Prostate gland (tissue), 2 donors: ENCODE data around the gene TIMP2. TPM values are rescaled to one million over a fixed set of nuclear protein-coding genes. Genes with fewer than 3 reads are reported as not detected.

Experiments
- DNase-seq: peaks from one replicate; pipeline ENCODE4 v3.0.0-alpha.2; 2019; ENCODE audit warnings: low spot score
- H3K27ac ChIP-seq, 2 donors: fragments of 200-600 bp; sonication (generic); 2 replicates each; pipeline ENCODE4 v1.5.1; 2017 to 2019
- H3K27me3 ChIP-seq: fragments of 200-600 bp; sonication (generic); replicated peaks from 2 replicates; pipeline ENCODE4 v1.5.1; 2019; ENCODE audit not compliant: insufficient read depth
- H3K36me3 ChIP-seq, 2 donors: fragments of 200-600 bp; sonication (generic); 1 replicate in 1 of 2; 2 replicates in 1 of 2; pipeline versions ENCODE4 v1.5.1 to v1.8.1; 2017 to 2019
- H3K4me1 ChIP-seq: fragments of 200-600 bp; sonication (generic); replicated peaks from 2 replicates; pipeline ENCODE4 v1.5.1; 2019
- H3K4me3 ChIP-seq, 2 donors: fragments of 200-600 bp; sonication (generic); 2 replicates each; pipeline ENCODE4 v1.5.1; 2017 to 2019
- H3K9me3 ChIP-seq: fragments of 200-600 bp; sonication (generic); 2 replicates; pipeline ENCODE4 v1.5.1; 2017
- POLR2A ChIP-seq: fragments of 450-650 bp; IDR thresholded peaks from one replicate; pipeline ENCODE4 v1.6.1; 2016; ENCODE audit warnings: antibody characterized with exemption, mild to moderate bottlenecking
- POLR2AphosphoS5 ChIP-seq: sonication (generic); formaldehyde crosslinking; IDR thresholded peaks from one replicate; pipeline ENCODE4 v1.6.1; 2017; ENCODE audit warnings: antibody characterized with exemption
- WGBS: methylation state at CpG from one replicate; pipeline ENCODE4 v1.1.5; 2018; 5-methylcytosine and 5-hydroxymethylcytosine counted together
- intact Hi-C: fragments of 100-400 bp; cut with DNase I; formaldehyde crosslinking; loops from one replicate; pipeline ENCODE4 v1.14.2; 2022
- total RNA-seq, 2 donors: library from RNA; depleted of rRNA; stranded (reverse); fragments of >200 nt; gene quantifications; one replicate each; pipeline ENCODE4 v1.1.0, GENCODE V29; 2016
- TF ChIP-seq, protein P1 (sequence below), 4 experiments: fragments of 200-600 bp in 2 of 4; fragments of 450-650 bp in 2 of 4; sonication (generic) in 2 of 4; IDR thresholded peaks; 1 replicate in 3 of 4; 2 replicates in 1 of 4; pipeline ENCODE4 v1.5.1; 2016 to 2019; ENCODE audit warnings: antibody characterized with exemption in 4 of 4, mild to moderate bottlenecking in 2 of 4, moderate library complexity in 2 of 4

The TIMP2 gene
- total RNA-seq, 2 donors from 2014 or later, result 54.5 to 500 TPM

DNA sequence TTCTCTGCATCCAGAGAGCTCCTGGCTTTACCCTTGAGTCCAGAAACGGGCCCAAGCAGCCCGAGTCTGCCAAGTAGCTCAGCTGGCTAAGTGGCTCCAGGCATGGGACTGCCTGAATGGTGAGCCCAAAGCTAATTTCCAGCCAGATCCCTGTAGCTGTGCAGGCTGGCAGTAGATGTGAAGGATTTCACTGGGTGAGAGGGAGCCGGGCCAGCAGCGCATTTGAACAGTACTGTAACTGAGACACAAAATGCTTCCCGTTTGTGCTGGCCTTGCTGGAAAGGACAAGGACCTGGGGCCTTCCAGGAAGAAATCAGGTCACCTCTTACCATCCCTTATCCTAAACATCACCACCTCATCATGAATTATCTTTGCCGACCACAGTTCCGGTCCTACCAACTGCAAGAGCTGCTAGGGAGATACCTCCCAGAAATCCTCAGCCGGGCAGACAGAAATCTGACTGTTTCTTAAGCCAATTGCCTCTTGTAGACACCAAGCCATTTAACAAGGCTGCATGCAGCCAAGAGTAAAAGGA lies 3.7 kb downstream of the TIMP2 start:
- Histone ChIP-seq H3K27me3 (no peaks in the 10 kb centered on the region), H3K9me3 (no peaks in the 10 kb centered on the region), H3K36me3 (no peaks in the 10 kb centered on the region), H3K4me3 (no peak overlapping the region), H3K27ac (peak overlapping the region; percentile 37 to 42), H3K4me1 (peaks cover 6% of the 10 kb centered on the region)
- 18% methylated on average over 8 of the region's 8 CpGs for WGBS
- intact Hi-C loops, result loop anchor here (5.0 kb wide), 1 partner anchor 39 kb away; no protein-coding TSS in a partner anchor
- TF ChIP-seq POLR2A, result no peak
- TF ChIP-seq, protein P1, sequence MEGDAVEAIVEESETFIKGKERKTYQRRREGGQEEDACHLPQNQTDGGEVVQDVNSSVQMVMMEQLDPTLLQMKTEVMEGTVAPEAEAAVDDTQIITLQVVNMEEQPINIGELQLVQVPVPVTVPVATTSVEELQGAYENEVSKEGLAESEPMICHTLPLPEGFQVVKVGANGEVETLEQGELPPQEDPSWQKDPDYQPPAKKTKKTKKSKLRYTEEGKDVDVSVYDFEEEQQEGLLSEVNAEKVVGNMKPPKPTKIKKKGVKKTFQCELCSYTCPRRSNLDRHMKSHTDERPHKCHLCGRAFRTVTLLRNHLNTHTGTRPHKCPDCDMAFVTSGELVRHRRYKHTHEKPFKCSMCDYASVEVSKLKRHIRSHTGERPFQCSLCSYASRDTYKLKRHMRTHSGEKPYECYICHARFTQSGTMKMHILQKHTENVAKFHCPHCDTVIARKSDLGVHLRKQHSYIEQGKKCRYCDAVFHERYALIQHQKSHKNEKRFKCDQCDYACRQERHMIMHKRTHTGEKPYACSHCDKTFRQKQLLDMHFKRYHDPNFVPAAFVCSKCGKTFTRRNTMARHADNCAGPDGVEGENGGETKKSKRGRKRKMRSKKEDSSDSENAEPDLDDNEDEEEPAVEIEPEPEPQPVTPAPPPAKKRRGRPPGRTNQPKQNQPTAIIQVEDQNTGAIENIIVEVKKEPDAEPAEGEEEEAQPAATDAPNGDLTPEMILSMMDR (IDR thresholded peaks at IDR 0.05), result no peak
- no peak for TF ChIP-seq POLR2AphosphoS5
- no peak for DNase-seq

DNA sequence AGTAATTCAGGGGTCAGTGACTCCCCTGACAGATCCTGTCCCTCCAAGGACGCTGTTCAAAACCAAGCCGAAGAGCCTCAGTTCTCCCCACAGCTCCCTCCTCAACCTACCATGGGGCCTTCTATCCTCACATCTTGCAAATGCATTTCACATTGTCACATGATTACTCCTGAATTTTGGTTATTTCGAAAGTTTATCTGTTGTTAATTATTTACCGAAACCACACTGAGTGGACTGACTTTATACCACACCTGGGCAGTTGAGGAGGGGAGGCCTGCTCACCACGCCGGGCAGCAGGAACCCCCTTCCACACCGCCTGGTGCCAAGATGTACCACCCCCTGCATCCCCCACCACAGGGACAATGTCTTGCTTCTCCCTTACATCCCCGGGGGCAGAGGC lies 4.7 kb downstream of the TIMP2 start:
- 69% methylated on average over 8 of the region's 8 CpGs for WGBS
- DNase-seq, result no peak
- H3K9me3 ChIP-seq, result no peaks in the 10 kb centered on the region
- intact Hi-C loops, result loop anchor here (5.0 kb wide), 1 partner anchor 38 kb away; no protein-coding TSS in a partner anchor
- peaks cover 6% of the 10 kb centered on the region for H3K4me1 ChIP-seq
- no peaks in the 10 kb centered on the region for H3K36me3 ChIP-seq
- H3K27me3 ChIP-seq, result no peaks in the 10 kb centered on the region
- H3K27ac ChIP-seq, result peak overlapping the region; percentile 4 to 37
- no peak overlapping the region for H3K4me3 ChIP-seq
- TF ChIP-seq, protein P1 (IDR thresholded peaks at IDR 0.05), result no peak
- no peak for TF ChIP-seq POLR2AphosphoS5

DNA sequence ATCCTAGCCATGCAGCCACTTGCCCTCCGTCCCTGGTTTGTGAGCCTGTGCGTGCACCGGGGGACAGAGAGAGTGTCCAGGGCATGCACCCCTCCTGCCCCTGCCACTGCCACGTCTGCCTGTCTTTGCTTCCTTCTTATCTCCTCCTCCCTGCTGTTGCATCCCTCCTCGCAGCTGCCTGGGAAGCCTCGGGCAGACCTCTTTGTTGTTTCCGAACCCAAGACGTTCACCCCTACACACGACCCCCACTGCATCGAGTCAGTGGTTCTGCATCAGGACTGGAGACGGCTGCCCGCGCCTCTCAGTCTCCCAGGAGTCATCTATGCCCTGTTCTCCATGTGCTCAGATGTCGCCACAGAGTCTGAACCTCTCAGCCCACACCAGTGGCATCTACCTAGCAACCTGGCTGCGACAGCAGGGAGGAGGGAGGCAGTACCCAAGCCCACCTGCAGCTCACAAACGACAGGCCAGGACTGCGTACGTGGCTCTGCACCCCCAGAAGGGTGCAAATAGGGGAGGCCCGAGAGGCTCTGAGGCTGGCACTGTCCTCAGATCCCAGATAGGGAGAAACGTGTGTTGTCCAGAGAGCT lies 5.2 kb downstream of the TIMP2 start:
- DNase-seq, result no peak
- Histone ChIP-seq H3K27me3 (no peaks in the 10 kb centered on the region), H3K27ac (no peak overlapping the region), H3K4me3 (no peak overlapping the region), H3K36me3 (no peaks in the 10 kb centered on the region), H3K4me1 (peaks cover 6% of the 10 kb centered on the region), H3K9me3 (no peaks in the 10 kb centered on the region)
- TF ChIP-seq POLR2AphosphoS5, result no peak
- no peak for TF ChIP-seq POLR2A
- TF ChIP-seq, protein P1 (IDR thresholded peaks at IDR 0.05), result no peak
- intact Hi-C loops, result loop anchor here (5.0 kb wide), 1 partner anchor 38 kb away; no protein-coding TSS in a partner anchor
- 68% methylated on average over 20 of the region's 20 CpGs for WGBS

DNA sequence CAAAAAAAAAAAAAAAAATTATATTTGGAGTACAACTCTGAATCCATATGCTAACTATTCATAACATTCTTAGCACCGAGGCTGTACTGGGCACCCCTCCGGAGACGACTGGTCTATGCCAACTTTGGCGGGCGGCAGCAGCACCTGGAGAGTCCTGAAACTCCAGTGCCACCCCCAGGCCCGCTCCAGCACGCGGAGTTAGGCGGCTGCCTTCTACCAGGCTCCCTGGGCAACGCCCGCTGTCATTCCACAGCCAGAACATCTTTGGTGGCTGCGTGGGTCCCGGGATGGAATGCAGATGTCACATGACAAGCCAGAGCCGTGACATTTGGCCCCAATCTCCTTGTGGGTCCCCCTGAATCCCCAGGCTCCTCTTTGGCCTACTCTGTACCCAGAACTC lies 6.2 kb downstream of the TIMP2 start:
- Histone ChIP-seq H3K4me3 (no peak overlapping the region), H3K27me3 (no peaks in the 10 kb centered on the region), H3K4me1 (peaks cover 6% of the 10 kb centered on the region), H3K9me3 (no peaks in the 10 kb centered on the region), H3K36me3 (no peaks in the 10 kb centered on the region), H3K27ac (no peak overlapping the region)
- TF ChIP-seq POLR2AphosphoS5, result no peak
- no peak for DNase-seq
- intact Hi-C loops, result no loop called here
- WGBS, result 56% methylated on average over 14 of the region's 14 CpGs

DNA sequence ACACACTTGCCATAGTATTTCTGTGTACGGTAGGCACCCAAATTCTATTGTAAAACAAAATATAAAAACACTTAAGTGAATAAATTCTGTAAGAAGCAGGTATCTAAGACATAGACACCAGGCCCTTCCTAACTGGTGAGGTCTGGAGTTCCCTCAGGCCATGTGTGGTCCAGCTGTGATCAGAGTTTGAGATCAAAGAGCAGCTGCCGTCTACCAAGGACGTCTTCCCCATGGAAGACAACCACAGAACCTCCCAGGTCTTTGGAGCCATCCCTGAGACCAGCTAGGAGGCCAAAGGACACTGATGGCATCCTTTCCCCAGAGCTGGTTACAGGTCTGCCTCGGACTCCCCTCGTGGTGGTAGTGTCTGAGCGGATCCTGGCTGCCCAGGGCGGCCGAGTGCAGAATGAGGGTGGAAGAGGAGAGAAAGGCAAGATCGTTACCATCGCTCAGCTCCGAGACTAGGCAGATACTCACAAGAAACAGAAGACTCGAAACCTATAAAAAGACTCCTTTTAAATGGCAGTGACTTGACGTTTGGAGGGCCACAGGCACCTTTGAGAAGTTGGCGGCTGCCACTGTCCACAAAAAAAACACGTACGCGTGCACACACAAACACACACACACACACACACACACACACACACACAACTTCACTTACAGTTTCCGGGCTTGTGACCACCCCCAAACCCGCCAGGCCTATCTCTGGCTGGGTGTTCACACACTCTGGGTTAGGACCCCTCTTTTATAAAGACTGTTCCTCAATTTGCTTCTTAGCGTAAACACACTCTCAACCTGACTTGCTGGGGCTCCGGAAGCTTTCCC lies 7.5 kb downstream of the TIMP2 start:
- H3K9me3 ChIP-seq, result no peaks in the 10 kb centered on the region
- peaks cover 6% of the 10 kb centered on the region for H3K4me1 ChIP-seq
- intact Hi-C loops, result no loop called here
- H3K27ac ChIP-seq, result no peak overlapping the region
- 65% methylated on average over 21 of the region's 21 CpGs for WGBS
- no peak for DNase-seq
- no peaks in the 10 kb centered on the region for H3K27me3 ChIP-seq
- TF ChIP-seq POLR2AphosphoS5, result no peak
- no peak overlapping the region for H3K4me3 ChIP-seq
- no peaks in the 10 kb centered on the region for H3K36me3 ChIP-seq
